Coronary artery (tissue), 2 donors: ENCODE data around the gene SNX12.

Experiments
- DNase-seq: peaks from one replicate; pipeline ENCODE4 v3.0.0-alpha.2; 2017; ENCODE audit warnings: low spot score
- H3K27ac ChIP-seq, 2 donors: fragments of 200-600 bp; sonication (generic); one replicate each; pipeline ENCODE4 v1.5.1; 2016 to 2019
- H3K4me3 ChIP-seq: fragments of 200-600 bp; sonication (generic); 2 replicates; pipeline ENCODE4 v1.5.1; 2016; ENCODE audit warnings: mild to moderate bottlenecking, moderate library complexity
- CTCF ChIP-seq: fragments of 200-600 bp; sonication (generic); IDR thresholded peaks from one replicate; pipeline ENCODE4 v1.5.1; 2019; ENCODE audit warnings: antibody characterized with exemption

SNX12 gene

GRCh38 chrX:71017396-71017939, 50.7 kb downstream of the SNX12 start:
- H3K4me3 ChIP-seq: no peak overlapping the region
- DNase-seq: no peak
- no peak for TF ChIP-seq CTCF
- H3K27ac ChIP-seq: no peak overlapping the region
